ENCODE measurements around the gene HPSE. TPM values are rescaled to one million over a fixed set of nuclear protein-coding genes. Genes with fewer than 3 reads are reported as not detected.

The HPSE gene
- total and polyA plus RNA-seq, 2 of the 13 experiments (the other 11 are each of a cell fraction or from before 2014, with no cell fraction given): not detected

GRCh38 chr4:83371235-83371634 lies 36.6 kb upstream of the HPSE start:
- POLR2A ChIA-PET: interaction anchor here (2.4 kb wide), 1 partner anchor 84 kb away, joined by 5 read pairs; the partner anchor contains the start of genes HELQ and MRPS18C
- ATAC-seq (no peak), DNase-seq (ENCODE audit: low spot score) (no peak), FAIRE-seq (no peak)
- Histone ChIP-seq H3K27ac (ENCODE audit: extremely low read length, insufficient read depth, low read length) (no peak overlapping the region), H3K9me3 (ENCODE audit: low read length) (no peaks in the 10 kb centered on the region), H3K27me3 (ENCODE audit: control insufficient read depth in 1 of 2, insufficient read depth in 2 of 2, low read length in 2 of 2) (no peaks in the 10 kb centered on the region), H4K20me1 (ENCODE audit: insufficient read depth, low read length) (no peaks in the 10 kb centered on the region), H2AFZ (ENCODE audit: low read length) (no peak overlapping the region), H3K36me3 (replicated peaks in 1 of 2; ENCODE audit: control insufficient read depth in 1 of 2, insufficient read depth in 2 of 2, low read length in 2 of 2) (no peaks in the 10 kb centered on the region), H3K4me3 (replicated peaks in 1 of 3; ENCODE audit: insufficient read depth in 1 of 3, low read depth in 2 of 3, low read length in 3 of 3) (no peak overlapping the region), H3K4me1 (ENCODE audit: insufficient read depth, low read length) (peaks cover 39% of the 10 kb centered on the region), H3K9ac (ENCODE audit: insufficient read depth, low read depth, low read length) (no peak overlapping the region), H3K79me2 (ENCODE audit: insufficient read depth, low read length) (no peaks in the 10 kb centered on the region), H3K4me2 (ENCODE audit: low read depth, low read length) (no peak overlapping the region)
- intact Hi-C loops (cut with micrococcal nuclease; ENCODE audit: unreplicated experiment): loop anchor here (2.0 kb wide), 1 partner anchor 270 kb away; no protein-coding TSS in a partner anchor
- TF ChIP-seq HOXA3 (CRISPR knock-in tag; IDR thresholded peaks at IDR 0.05) (no peak), EEA1 (CRISPR knock-in tag; IDR thresholded peaks at IDR 0.05; ENCODE audit: borderline replicate concordance) (no peak), TFAP4 (IDR thresholded peaks at IDR 0.05; ENCODE audit: borderline replicate concordance, low read depth) (no peak), MLX (CRISPR knock-in tag; IDR thresholded peaks at IDR 0.05) (no peak), STAG1 (CRISPR knock-in tag; IDR thresholded peaks at IDR 0.05) (no peak), RAD51 (IDR thresholded peaks at IDR 0.05; ENCODE audit: borderline replicate concordance) (peak; percentile 68; the same call in 1 of the 2 replicates)
- 62% methylated on average over 5 of the region's 5 CpGs for WGBS (ENCODE audit: low lambda C conversion rate)
- BruUV-seq (replicated peaks): no TSS peak
- in situ Hi-C loops (cut with HindIII; ENCODE audit: extremely low pct_ligation_motif_present, low pct_unique_long_range_greater_than_20kb): loop anchor here (5.0 to 25.0 kb wide), 2 partner anchors 81 to 266 kb away; no protein-coding TSS in a partner anchor
- CTCF ChIA-PET (ENCODE audit: low intra/inter-chr PET ratio, low total read pairs): no interaction called here

- Histone ChIP-seq H3K36me3 (replicated peaks in 1 of 2; ENCODE audit: control insufficient read depth in 1 of 2, insufficient read depth in 2 of 2, low read length in 2 of 2) (no peaks in the 10 kb centered on the region), H3K79me2 (ENCODE audit: insufficient read depth, low read length) (no peaks in the 10 kb centered on the region), H3K4me2 (ENCODE audit: low read depth, low read length) (peak overlapping the region; percentile 44; the same call in 1 of the 2 replicates), H3K27me3 (ENCODE audit: control insufficient read depth in 1 of 2, insufficient read depth in 2 of 2, low read length in 2 of 2) (no peaks in the 10 kb centered on the region), H3K4me3 (replicated peaks in 1 of 3; ENCODE audit: insufficient read depth in 1 of 3, low read depth in 2 of 3, low read length in 3 of 3) (no peak overlapping the region; a peak in 1 of 6 replicates), H4K20me1 (ENCODE audit: insufficient read depth, low read length) (no peaks in the 10 kb centered on the region), H3K4me1 (ENCODE audit: insufficient read depth, low read length) (peaks cover 42% of the 10 kb centered on the region), H3K9me3 (ENCODE audit: low read length) (no peaks in the 10 kb centered on the region), H3K9ac (ENCODE audit: insufficient read depth, low read depth, low read length) (no peak overlapping the region), H2AFZ (ENCODE audit: low read length) (no peak overlapping the region), H3K27ac (ENCODE audit: extremely low read length, insufficient read depth, low read length) (no peak overlapping the region)
- no TSS peak for BruUV-seq (replicated peaks)
- POLR2A ChIA-PET: no interaction called here
- CTCF ChIA-PET (ENCODE audit: low intra/inter-chr PET ratio, low total read pairs): no interaction called here
- no peak for TF ChIP-seq ZNF343 (CRISPR knock-in tag; IDR thresholded peaks at IDR 0.05)
- DNase-seq (ENCODE audit: low spot score) (no peak), FAIRE-seq (no peak), ATAC-seq (peak; percentile 40)
- 38% methylated on average over 1 of the region's 1 CpG for WGBS (ENCODE audit: low lambda C conversion rate)
- in situ Hi-C loops (cut with HindIII; ENCODE audit: extremely low pct_ligation_motif_present, low pct_unique_long_range_greater_than_20kb) (loop anchor here (5.0 to 25.0 kb wide), 2 partner anchors 82 to 267 kb away; no protein-coding TSS in a partner anchor), intact Hi-C loops (cut with micrococcal nuclease; ENCODE audit: unreplicated experiment) (loop anchor here (2.0 kb wide), 1 partner anchor 270 kb away; no protein-coding TSS in a partner anchor)
These were observed 35.9 kb upstream of the HPSE start for GRCh38 chr4:83370640-83370906.

All from HepG2 (cell line).